Fibroblast of the conjunctiva (primary cell): ENCODE measurements around the gene IVD.
"Not testable (repeated sequence)": the region's sequence is repeated elsewhere in the genome, so short reads cannot be mapped to it uniquely, and the experiment has no call there.

Source experiments
- DNase-seq: peaks from one replicate; pipeline ENCODE4 v3.0.0-alpha.2; 2010; ENCODE audit warnings: low read depth

Gene IVD

GRCh38 chr15:40439960-40440742 is 34.6 kb downstream of the IVD start:
- no peak for DNase-seq

GRCh38 chr15:40440743-40441564 is 35.4 kb downstream of the IVD start, which contains the start of gene BAHD1:
TSS of gene BAHD1 (plus strand) at chr15:40440953. CDS start at chr15:40458465, 17,512 bp downstream.
- peak; percentile 89 for DNase-seq

GRCh38 chr15:40441565-40442531 is 36.3 kb downstream of the IVD start:
- DNase-seq, result no peak

GRCh38 chr15:40443255-40443654 is 37.7 kb downstream of the IVD start:
- DNase-seq, result no peak

DNA sequence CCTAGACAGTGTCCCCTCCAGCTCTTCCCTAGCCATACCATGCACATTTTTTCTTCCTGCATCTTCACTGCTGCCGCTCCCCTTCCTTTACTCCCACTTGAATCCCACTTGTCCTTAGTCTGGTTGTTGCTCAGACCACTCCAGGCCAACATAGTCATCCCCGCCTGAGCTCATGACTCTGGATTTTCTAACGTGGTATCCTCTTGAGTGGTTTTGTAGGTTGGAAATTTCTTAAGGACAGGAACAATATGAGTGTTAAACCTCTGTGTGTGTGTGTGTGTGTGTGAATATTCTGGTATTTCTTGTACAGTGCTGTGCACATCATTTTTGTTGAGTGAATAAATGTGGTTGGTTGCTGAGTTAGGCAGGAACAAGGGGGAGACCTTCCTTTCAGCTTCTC is 38.3 kb downstream of the IVD start:
- DNase-seq, result no peak

DNA sequence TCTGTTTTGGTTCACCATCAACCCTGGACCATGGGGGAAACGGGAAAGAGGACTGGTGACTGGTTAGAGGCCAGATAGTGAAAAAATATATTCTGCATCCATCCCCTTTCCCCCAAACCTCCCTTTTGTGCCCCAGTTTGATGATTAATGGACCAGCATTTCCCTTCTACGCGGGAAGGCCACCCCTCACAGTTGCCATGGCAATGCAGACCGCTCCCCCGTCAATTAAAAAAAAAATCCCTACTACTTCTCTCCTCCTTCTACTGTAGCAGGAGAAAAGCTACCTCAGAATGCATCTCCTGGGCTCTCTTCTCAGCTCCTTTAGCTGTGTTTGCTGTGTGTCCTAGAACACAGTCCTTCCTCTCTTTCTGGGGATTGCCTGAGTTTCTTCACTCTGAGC is 39.1 kb downstream of the IVD start:
- no peak for DNase-seq

GRCh38 chr15:40445421-40445922 is 39.9 kb downstream of the IVD start:
- peak; percentile 12 for DNase-seq

- DNase-seq, result no peak
Measured at GRCh38 chr15:40446144-40446543, 40.5 kb downstream of the IVD start.

GRCh38 chr15:40448354-40448753 is 42.8 kb downstream of the IVD start:
- no peak for DNase-seq

GRCh38 chr15:40449275-40449674 is 43.7 kb downstream of the IVD start:
- DNase-seq, result no peak

- DNase-seq, result no peak
Measured at GRCh38 chr15:40450047-40450446, 44.5 kb downstream of the IVD start.

DNA sequence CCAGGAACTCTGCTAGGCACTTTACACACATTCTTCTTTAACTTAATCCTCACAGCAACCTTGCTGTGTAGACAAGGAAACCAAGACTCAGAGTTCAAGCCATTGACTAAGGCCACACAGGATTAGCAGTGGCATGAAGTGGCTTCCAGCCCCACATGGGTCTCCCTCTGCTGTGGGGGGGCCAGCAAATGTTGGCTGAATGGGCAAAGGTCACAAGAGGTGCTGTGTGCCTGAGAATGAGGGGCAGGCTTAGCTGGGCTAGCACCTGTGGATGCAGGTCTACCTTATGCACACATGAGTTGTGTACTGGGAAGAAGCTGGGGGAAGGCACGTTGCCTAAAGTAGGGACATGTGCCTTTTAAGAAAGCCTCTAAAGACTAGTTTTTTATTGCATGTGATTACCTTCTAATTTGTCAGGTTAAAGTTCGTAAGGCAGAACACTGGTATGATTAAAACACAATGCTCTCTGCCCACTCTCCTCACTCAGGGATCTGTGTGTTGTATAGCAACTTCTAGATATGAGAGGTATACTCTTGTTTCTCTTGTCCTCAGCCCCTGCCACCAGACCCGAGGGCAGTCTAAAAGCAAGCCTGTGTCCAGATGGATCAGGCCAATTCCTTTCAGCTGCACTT is 46.0 kb downstream of the IVD start:
- DNase-seq, result no peak

DNA sequence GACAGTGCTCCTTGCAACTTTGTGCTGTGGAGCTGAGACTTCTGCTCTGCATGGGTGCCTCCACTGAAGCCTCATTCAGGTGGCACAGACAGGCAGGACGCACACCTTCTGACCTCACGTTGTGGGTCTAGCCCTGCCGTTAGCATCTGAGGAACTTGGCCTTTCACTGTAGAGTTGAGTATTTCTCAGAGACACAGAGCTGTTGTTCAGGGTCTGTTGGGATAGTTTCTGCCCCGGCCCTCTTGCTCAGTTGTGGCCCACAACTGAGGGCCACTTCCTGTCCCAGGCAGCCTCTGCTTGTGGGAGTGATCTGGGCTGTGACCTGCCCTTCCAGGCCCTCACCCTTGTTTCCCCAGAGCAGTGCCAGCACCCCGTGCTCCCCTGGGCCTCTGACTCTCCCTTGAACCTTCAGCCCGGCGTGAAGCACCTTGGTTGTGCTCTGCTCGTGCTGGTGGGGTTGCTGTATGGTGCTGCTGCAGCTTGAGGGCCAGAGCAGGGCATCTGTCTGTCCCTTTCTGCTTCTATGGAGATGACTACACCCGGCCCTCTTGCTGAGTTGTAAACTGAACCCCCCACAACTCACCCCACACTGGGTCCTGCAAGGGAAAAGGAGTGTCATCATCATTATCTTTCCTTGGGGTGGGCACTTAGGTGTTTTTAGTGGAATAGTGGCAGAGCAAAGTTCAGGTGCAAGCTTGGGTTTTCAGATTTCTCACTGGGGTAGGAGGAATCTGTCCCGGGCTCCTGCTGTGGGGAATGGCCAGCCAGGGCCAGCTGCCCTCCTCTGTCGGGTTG is 46.9 kb downstream of the IVD start:
- DNase-seq, result no peak

GRCh38 chr15:40453941-40454340 is 48.3 kb downstream of the IVD start:
- not testable (repeated sequence) for DNase-seq

DNA sequence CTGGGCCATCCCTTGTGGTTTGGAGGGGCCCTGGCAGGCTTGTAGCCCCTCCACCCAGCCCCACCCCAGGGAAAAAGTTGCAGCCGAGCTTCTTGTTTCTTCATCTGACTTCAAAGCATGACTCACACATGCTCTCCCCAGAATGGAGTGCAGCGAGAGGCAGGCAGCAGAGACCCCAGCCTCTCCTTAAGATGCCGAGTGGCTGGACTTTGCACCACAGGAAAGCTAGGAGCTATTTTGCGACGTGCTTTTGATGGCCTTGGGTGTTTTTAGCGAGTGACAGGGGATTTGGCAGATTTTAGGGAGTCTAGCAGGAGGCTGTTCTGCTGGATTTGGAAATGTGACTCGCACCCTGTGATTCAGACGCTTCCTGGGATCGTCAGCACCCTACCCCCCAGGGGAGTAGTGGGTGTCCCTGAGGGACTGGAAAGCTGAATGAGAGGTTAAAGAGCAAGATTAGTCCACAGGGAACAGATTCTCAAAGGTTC is 49.4 kb downstream of the IVD start:
- DNase-seq, result no peak

DNA sequence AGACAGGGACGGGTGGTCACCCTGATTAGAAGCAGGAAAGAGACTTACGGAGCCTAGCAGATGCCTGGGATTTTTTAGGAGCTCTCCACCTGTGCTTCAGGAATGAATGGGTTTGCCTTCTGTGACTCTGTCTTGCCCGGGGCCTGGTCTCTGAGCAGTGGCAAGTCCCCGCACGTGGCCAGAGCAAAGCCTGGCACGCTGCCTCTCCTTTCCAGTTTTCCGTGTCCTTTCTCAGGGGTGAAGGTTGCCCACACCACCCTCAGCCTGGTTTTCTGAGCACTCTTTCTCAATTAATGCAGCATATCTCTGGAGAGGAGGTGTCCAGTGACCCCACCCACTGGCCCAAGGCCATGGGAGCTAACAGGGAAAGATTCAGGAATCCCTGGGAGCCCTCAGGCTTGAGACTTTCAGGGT is 50.7 kb downstream of the IVD start:
- DNase-seq, result no peak

GRCh38 chr15:40456738-40457137 is 51.1 kb downstream of the IVD start:
- DNase-seq, result no peak

- DNase-seq, result no peak
Measured at GRCh38 chr15:40458495-40459371, 53.1 kb downstream of the IVD start.

- DNase-seq, result no peak
Measured at GRCh38 chr15:40459391-40460015, 53.9 kb downstream of the IVD start.
